Panc1 (cell line): Measurements from ENCODE around the gene ZBTB7C. TPM values are rescaled to one million over a fixed set of nuclear protein-coding genes. Genes with fewer than 3 reads are reported as not detected.

Experiments
- ATAC-seq: fragments of 200-7000 bp; cut with Tn5 transposase; 2 replicates; pipeline ENCODE4 v1.9.1; 2020; ENCODE audit warnings: mild to moderate bottlenecking, moderate library complexity
- BruUV-seq: library from RNA; stranded (reverse); fragments of 400-500 nt; replicated peaks from 2 replicates; lab custom pipeline; 2021; lab: Mats Ljungman, UMichigan
- CTCF ChIA-PET: fragments of 300-600 bp; sonication (Branson Sonifier 250); formaldehyde crosslinking; loops from one replicate; lab custom pipeline; 2022; ENCODE audit warnings: antibody characterized with exemption; lab: Charles Lee
- POLR2A ChIA-PET: fragments of 300-600 bp; sonication (Branson Sonifier 250); formaldehyde crosslinking; loops from one replicate; lab custom pipeline; 2022; ENCODE audit warnings: antibody characterized with exemption; lab: Charles Lee
- DNase-seq: peaks from one replicate; pipeline ENCODE4 v3.0.0-alpha.2; 2010; ENCODE audit warnings: low read depth, low spot score
- H3K27ac ChIP-seq: 2 replicates; pipeline ENCODE4 v1.5.1; 2011; ENCODE audit warnings: mild to moderate bottlenecking, low read length, inconsistent platforms
- H3K27me3 ChIP-seq: fragments of 200-500 bp; sonication (Bioruptor generic); 2 replicates; pipeline ENCODE4 v1.6.0; 2014; ENCODE audit warnings: low read length, inconsistent platforms; ENCODE audit not compliant: control insufficient read depth, insufficient read depth
- H3K36me3 ChIP-seq: fragments of 200-500 bp; sonication (Bioruptor generic); 2 replicates; pipeline ENCODE4 v1.5.1; 2014; ENCODE audit warnings: inconsistent platforms, mild to moderate bottlenecking, low read length, moderate library complexity; ENCODE audit not compliant: control insufficient read depth, insufficient read depth
- H3K4me1 ChIP-seq: 2 replicates; pipeline ENCODE4 v1.5.1; 2011; ENCODE audit warnings: inconsistent platforms, mild to moderate bottlenecking, low read length, moderate library complexity; ENCODE audit not compliant: control insufficient read depth, insufficient read depth
- H3K4me3 ChIP-seq, 2 experiments: 2 replicates each; pipeline ENCODE4 v1.5.1; 2011 to 2012; ENCODE audit warnings: low read depth in 2 of 2, low read length in 2 of 2, mild to moderate bottlenecking in 2 of 2, inconsistent platforms in 1 of 2, moderate library complexity in 1 of 2
- H3K9me3 ChIP-seq: fragments of 200-500 bp; sonication (Bioruptor generic); 2 replicates; pipeline ENCODE4 v1.5.1; 2014; ENCODE audit warnings: low read depth, mild to moderate bottlenecking, inconsistent platforms, low read length, moderate library complexity; ENCODE audit not compliant: control insufficient read depth, insufficient read depth
- POLR2AphosphoS5 ChIP-seq: IDR thresholded peaks from 2 replicates; pipeline ENCODE4 v1.6.1; 2012; ENCODE audit warnings: mild to moderate bottlenecking, low read depth, low read length, moderate library complexity
- SIN3A ChIP-seq: IDR thresholded peaks from 2 replicates; pipeline ENCODE4 v1.6.1; 2012; ENCODE audit warnings: low read depth, mild to moderate bottlenecking, low read length, moderate library complexity, borderline replicate concordance; ENCODE audit not compliant: insufficient read depth
- TCF7L2 ChIP-seq: IDR thresholded peaks from 2 replicates; pipeline ENCODE4 v1.6.1; 2011; ENCODE audit warnings: mild to moderate bottlenecking, low read depth, low read length, inconsistent platforms
- in situ Hi-C: cut with HindIII; loops from 2 replicates; pipeline ENCODE4 v1.10.0; 2016; ENCODE audit warnings: low sequenced_read_pairs, low pct_unique_long_range_greater_than_20kb
- intact Hi-C: fragments of 100-400 bp; cut with micrococcal nuclease; formaldehyde crosslinking; loops from one replicate; pipeline ENCODE4 v1.10.0; 2022; ENCODE audit not compliant: unreplicated experiment
- total RNA-seq: library from RNA; stranded (reverse); gene quantifications from one replicate; pipeline ENCODE4 v1.2.1, GENCODE V29; 2021; ENCODE audit not compliant: unreplicated experiment
- TF ChIP-seq, protein P1 (sequence below): fragments of 450-650 bp; IDR thresholded peaks from 2 replicates; pipeline ENCODE4 v1.5.1; 2017; ENCODE audit warnings: mild to moderate bottlenecking
- TF ChIP-seq, protein P2 (sequence below), 2 experiments: IDR thresholded peaks; 2 replicates each; pipeline ENCODE4 v1.6.1; 2011 to 2012; ENCODE audit warnings: low read depth in 2 of 2, control low read depth in 1 of 2, low read length in 1 of 2, mild to moderate bottlenecking in 1 of 2, moderate library complexity in 1 of 2; ENCODE audit not compliant: insufficient read depth in 1 of 2

ZBTB7C gene
- total RNA-seq, 1 experiment from 2014 or later, result 0.03 TPM

DNA sequence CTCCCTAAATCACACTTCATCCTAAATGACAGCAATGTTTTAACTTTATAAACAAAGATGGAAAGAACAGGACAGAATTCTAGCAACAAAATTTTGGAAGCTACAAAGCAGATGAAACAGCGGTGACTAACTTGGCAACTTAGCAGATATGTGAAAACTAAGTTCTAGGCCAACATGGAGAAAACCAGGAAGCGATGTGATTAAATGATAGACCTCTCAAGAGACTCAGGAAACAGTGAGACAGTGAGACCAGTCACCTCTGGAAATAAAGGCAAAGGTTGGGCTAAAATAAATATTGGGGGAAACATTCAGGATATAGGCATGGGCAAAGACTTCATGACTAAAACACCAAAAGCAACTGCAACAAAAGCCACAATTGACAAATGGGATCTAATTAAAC lies 24.4 kb upstream of the ZBTB7C start:
- Histone ChIP-seq H3K4me3 (no peak overlapping the region), H3K27ac (no peak overlapping the region), H3K27me3 (peaks cover 11% of the 10 kb centered on the region), H3K36me3 (no peaks in the 10 kb centered on the region), H3K4me1 (no peaks in the 10 kb centered on the region), H3K9me3 (no peaks in the 10 kb centered on the region)
- POLR2A ChIA-PET, result no interaction called here
- no peak for DNase-seq
- BruUV-seq, result no TSS peak
- CTCF ChIA-PET, result interaction anchor here (0.6 kb wide), 1 partner anchor 982 kb away, joined by 4 read pairs; no protein-coding TSS in a partner anchor
- intact Hi-C loops, result no loop called here
- in situ Hi-C loops, result no loop called here
- no peak for TF ChIP-seq SIN3A
- no peak for TF ChIP-seq POLR2AphosphoS5
- TF ChIP-seq, protein P1, sequence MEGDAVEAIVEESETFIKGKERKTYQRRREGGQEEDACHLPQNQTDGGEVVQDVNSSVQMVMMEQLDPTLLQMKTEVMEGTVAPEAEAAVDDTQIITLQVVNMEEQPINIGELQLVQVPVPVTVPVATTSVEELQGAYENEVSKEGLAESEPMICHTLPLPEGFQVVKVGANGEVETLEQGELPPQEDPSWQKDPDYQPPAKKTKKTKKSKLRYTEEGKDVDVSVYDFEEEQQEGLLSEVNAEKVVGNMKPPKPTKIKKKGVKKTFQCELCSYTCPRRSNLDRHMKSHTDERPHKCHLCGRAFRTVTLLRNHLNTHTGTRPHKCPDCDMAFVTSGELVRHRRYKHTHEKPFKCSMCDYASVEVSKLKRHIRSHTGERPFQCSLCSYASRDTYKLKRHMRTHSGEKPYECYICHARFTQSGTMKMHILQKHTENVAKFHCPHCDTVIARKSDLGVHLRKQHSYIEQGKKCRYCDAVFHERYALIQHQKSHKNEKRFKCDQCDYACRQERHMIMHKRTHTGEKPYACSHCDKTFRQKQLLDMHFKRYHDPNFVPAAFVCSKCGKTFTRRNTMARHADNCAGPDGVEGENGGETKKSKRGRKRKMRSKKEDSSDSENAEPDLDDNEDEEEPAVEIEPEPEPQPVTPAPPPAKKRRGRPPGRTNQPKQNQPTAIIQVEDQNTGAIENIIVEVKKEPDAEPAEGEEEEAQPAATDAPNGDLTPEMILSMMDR, result no peak
- TF ChIP-seq TCF7L2, result no peak
- TF ChIP-seq, protein P2, sequence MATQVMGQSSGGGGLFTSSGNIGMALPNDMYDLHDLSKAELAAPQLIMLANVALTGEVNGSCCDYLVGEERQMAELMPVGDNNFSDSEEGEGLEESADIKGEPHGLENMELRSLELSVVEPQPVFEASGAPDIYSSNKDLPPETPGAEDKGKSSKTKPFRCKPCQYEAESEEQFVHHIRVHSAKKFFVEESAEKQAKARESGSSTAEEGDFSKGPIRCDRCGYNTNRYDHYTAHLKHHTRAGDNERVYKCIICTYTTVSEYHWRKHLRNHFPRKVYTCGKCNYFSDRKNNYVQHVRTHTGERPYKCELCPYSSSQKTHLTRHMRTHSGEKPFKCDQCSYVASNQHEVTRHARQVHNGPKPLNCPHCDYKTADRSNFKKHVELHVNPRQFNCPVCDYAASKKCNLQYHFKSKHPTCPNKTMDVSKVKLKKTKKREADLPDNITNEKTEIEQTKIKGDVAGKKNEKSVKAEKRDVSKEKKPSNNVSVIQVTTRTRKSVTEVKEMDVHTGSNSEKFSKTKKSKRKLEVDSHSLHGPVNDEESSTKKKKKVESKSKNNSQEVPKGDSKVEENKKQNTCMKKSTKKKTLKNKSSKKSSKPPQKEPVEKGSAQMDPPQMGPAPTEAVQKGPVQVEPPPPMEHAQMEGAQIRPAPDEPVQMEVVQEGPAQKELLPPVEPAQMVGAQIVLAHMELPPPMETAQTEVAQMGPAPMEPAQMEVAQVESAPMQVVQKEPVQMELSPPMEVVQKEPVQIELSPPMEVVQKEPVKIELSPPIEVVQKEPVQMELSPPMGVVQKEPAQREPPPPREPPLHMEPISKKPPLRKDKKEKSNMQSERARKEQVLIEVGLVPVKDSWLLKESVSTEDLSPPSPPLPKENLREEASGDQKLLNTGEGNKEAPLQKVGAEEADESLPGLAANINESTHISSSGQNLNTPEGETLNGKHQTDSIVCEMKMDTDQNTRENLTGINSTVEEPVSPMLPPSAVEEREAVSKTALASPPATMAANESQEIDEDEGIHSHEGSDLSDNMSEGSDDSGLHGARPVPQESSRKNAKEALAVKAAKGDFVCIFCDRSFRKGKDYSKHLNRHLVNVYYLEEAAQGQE (IDR thresholded peaks at IDR 0.05; ENCODE audit: insufficient read depth in 1 of 2, low read depth in 2 of 2, low read length in 1 of 2), result no peak
- ATAC-seq, result no peak

DNA sequence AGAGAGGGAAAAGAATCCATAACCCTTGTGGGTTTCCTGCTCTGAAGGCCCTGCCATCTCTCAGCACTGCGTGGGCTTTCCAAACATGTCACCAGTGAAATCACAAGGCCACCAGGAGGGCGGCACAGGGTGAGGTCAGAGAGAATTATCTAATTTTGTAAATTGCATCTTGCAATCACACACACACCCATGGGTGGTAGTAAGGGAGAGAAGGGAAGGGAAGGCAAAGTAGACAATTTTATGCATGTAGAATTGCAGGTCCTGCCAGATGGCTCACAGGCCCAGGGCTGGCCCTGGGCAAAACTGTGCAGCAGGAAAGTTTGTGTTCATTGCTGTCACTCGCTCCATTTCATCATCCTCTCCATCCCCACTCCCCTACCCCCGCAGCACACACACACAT lies 21.0 kb upstream of the ZBTB7C start:
- DNase-seq, result no peak
- POLR2A ChIA-PET, result no interaction called here
- BruUV-seq, result no TSS peak
- no peak for TF ChIP-seq TCF7L2
- TF ChIP-seq, protein P1, result no peak
- TF ChIP-seq, protein P2 (IDR thresholded peaks at IDR 0.05; ENCODE audit: insufficient read depth in 1 of 2, low read depth in 2 of 2, low read length in 1 of 2), result no peak
- H3K4me1 ChIP-seq, result no peaks in the 10 kb centered on the region
- peaks cover 3% of the 10 kb centered on the region; the same call in 1 of the 2 replicates for H3K27me3 ChIP-seq
- CTCF ChIA-PET, result no interaction called here
- H3K9me3 ChIP-seq, result no peaks in the 10 kb centered on the region
- no peak overlapping the region for H3K4me3 ChIP-seq
- no peaks in the 10 kb centered on the region for H3K36me3 ChIP-seq
- no peak for ATAC-seq
- intact Hi-C loops, result no loop called here
- in situ Hi-C loops, result no loop called here
- no peak overlapping the region for H3K27ac ChIP-seq
